Measurements from ENCODE around the gene MYOM3.

MYOM3 gene

DNA sequence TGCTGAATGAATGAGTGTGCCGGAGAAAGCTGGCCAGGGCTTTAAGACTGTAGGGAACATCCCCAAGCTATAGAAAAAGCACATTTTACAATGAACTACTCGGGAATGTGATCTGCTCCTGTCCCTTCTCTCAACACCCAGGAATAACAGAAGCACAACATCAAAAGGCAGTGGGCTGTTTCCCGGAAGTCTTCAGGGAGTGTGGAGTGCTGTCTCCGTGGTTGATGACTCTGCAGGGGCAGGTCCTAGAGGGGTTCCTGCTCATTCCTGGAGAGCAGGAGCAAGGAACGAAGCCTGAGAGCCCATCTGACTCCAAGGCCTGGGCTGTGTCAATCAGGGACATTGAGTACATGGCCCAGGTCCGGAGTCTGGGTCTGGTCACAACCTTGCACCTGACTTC, 35.9 kb upstream of the MYOM3 start:
- H3K27ac Mint-ChIP-seq (ENCODE audit: low read depth) = no peak overlapping the region
- H3K9me3 Mint-ChIP-seq = no peaks in the 10 kb centered on the region
- peaks cover 64% of the 10 kb centered on the region for H3K27me3 Mint-ChIP-seq
- ATAC-seq (replicated peaks; ENCODE audit: extremely low read depth, poor library complexity, severe bottlenecking) (no peak), DNase-seq (ENCODE audit: low spot score in 2 of 2) (no peak)
- H3K36me3 Mint-ChIP-seq (ENCODE audit: insufficient read depth) = no peaks in the 10 kb centered on the region
- H3K4me3 Mint-ChIP-seq = no peak overlapping the region
- peaks cover 7% of the 10 kb centered on the region for H3K4me1 Mint-ChIP-seq

DNA sequence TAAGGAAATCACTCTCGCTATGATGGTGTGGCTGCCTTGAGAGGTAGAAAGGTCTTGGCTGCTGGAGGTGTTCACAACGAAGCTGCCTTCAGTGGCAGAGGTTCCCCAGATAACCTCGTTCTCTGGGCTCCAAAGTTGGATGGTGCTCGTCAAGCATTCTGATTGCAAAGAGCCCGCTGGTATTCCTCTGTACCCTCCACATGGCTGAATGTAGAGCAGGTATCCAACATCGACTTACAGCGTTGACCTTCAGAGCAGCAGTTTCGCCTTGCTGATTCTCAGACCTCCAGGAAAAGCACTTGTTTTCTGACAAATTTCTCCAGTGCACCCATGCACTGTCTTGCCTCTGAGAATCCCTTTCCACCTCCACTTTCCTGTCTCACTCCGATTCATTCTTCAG, 35.3 kb upstream of the MYOM3 start:
- H3K9me3 Mint-ChIP-seq = no peaks in the 10 kb centered on the region
- peak overlapping the region; percentile 63 for H3K27ac Mint-ChIP-seq (ENCODE audit: low read depth)
- H3K4me1 Mint-ChIP-seq = peaks cover 7% of the 10 kb centered on the region
- no peak for ATAC-seq (replicated peaks; ENCODE audit: extremely low read depth, poor library complexity, severe bottlenecking)
- H3K4me3 Mint-ChIP-seq = no peak overlapping the region
- no peak for DNase-seq (ENCODE audit: low spot score in 2 of 2)
- peaks cover 71% of the 10 kb centered on the region for H3K27me3 Mint-ChIP-seq
- no peaks in the 10 kb centered on the region for H3K36me3 Mint-ChIP-seq (ENCODE audit: insufficient read depth)

DNA sequence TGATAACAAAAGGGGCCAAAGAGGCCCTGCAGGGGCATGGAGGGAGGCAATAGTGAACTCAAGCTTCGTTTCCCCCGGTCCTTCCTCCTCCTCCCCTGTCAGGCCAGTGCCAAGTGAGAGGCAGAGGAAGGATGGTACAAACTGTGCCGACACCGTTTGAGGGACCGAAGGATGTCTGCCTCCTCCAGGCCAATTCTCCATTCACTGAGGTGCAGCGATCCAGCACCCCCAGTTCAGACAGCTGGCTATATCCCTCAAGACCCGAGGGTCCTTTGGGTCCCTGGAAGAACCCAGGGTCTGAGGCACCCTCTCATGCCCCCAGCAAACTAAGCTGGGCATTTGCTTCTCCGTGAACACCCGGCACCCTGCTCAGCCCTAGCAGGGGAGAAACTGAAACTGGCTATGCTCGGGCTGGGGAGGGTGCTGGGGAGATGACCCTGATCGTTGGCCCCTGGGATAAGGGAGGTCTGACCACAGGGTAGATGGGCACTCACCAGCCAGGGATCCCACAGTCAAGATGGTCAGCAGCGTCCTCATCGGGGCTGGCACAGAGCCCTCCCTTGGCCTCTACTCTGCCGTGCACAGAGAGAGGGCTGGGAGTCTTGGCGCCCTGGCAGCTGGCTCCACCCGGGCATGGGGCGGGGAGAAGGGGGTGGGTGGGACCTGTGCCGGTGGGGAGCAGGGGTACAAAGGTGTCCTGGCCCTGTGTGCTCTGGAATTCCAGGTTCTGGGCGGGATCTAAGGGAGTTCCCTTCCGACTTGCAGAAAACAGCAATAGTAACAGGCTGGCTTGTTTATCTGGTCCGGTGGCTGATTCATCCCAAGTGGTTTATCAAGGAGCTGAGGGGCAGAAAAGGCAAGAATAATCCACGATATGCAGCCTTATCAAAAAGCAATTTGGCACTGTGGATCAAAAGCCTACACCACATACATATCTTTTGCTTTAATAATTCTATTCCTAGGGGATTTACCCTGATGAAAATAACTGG, 30.9 kb upstream of the MYOM3 start, which contains the start of gene IL22RA1:
IL22RA1 (minus strand) TSS at position 595 of the 989 bp plus-strand sequence; CDS start at position 537, 58 bp downstream.
- DNase-seq (ENCODE audit: low spot score in 2 of 2) (no peak), ATAC-seq (replicated peaks; ENCODE audit: extremely low read depth, poor library complexity, severe bottlenecking) (no peak)
- H3K36me3 Mint-ChIP-seq (ENCODE audit: insufficient read depth) = no peaks in the 10 kb centered on the region
- H3K27ac Mint-ChIP-seq (ENCODE audit: low read depth) = no peak within 1 kb of the TSS
- no peak within 1 kb of the TSS for H3K4me3 Mint-ChIP-seq
- H3K4me1 Mint-ChIP-seq = peaks cover 6% of the 10 kb centered on the region
- H3K9me3 Mint-ChIP-seq = no peaks in the 10 kb centered on the region
- H3K27me3 Mint-ChIP-seq = peaks cover 65% of the 10 kb centered on the region

DNA sequence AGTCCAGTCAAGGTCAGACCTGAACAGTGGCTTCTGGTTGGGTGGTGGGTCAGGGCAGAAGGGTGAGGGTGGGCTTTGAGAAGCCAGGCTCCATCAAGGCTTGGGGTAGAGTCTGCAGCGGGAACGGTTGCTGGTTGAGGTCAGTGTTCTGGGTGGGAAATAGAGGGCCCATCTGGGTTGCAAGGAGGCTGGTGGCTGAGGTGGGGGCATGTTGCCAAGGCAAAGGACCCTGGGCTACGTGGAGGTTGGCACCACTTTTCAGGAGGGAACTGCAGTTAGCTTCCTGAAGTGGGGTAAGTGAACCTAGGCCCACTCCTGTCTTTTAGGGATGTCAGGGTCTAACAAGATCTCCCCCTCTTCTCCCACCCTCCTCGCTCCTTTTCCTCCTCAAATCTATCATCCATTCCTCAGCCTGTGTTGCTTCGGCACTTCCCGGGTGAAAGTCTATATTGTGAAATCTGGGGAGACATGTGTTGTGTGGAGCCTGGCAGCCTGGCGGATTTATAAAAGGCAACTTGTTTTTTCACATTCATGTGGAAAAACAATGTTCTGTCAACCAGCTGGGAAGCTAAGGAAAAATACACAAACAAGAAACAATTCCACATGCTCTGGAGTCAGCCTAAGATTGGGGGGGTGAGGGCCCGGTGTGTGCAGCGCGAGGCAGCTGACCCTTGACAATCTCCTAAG, 29.5 kb upstream of the MYOM3 start:
- H3K36me3 Mint-ChIP-seq (ENCODE audit: insufficient read depth) = no peaks in the 10 kb centered on the region

DNA sequence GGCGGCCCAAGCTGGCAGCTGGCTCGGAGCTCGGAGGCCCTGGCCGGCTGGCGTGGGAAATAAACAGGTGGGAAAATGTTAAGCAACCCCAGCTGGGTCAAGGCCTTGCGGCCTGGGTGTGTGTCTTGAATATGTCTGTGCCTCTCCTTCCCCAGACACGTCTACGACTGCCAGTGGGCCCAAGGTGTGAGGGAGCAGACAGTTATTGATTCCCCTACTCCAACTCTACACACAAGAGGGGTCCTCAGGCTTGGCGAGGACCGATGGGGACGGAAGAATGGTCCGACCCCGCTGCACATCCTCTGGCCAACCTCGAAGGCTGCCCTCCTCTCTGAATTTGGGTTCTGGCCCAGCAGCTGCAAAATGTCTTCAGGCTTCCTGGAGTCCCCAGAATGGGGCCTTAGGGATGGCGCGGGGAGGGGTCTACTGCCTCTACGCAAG, 28.8 kb upstream of the MYOM3 start:
- no peak for DNase-seq (ENCODE audit: low spot score in 2 of 2)
- H3K36me3 Mint-ChIP-seq (ENCODE audit: insufficient read depth) = no peaks in the 10 kb centered on the region
- H3K9me3 Mint-ChIP-seq = no peaks in the 10 kb centered on the region
- no peak overlapping the region for H3K27ac Mint-ChIP-seq (ENCODE audit: low read depth)
- H3K4me3 Mint-ChIP-seq = no peak overlapping the region
- ATAC-seq (replicated peaks; ENCODE audit: extremely low read depth, poor library complexity, severe bottlenecking) = no peak
- peaks cover 46% of the 10 kb centered on the region for H3K27me3 Mint-ChIP-seq
- peaks cover 6% of the 10 kb centered on the region for H3K4me1 Mint-ChIP-seq

More for the DNA sequence above, 29.5 kb upstream of the MYOM3 start:
- peaks cover 53% of the 10 kb centered on the region for H3K27me3 Mint-ChIP-seq
- H3K4me1 Mint-ChIP-seq = peaks cover 6% of the 10 kb centered on the region
- no peaks in the 10 kb centered on the region for H3K9me3 Mint-ChIP-seq
- no peak overlapping the region for H3K4me3 Mint-ChIP-seq
- no peak for ATAC-seq (replicated peaks; ENCODE audit: extremely low read depth, poor library complexity, severe bottlenecking)
- DNase-seq (ENCODE audit: low spot score in 2 of 2) = no peak
- no peak overlapping the region for H3K27ac Mint-ChIP-seq (ENCODE audit: low read depth)

DNA sequence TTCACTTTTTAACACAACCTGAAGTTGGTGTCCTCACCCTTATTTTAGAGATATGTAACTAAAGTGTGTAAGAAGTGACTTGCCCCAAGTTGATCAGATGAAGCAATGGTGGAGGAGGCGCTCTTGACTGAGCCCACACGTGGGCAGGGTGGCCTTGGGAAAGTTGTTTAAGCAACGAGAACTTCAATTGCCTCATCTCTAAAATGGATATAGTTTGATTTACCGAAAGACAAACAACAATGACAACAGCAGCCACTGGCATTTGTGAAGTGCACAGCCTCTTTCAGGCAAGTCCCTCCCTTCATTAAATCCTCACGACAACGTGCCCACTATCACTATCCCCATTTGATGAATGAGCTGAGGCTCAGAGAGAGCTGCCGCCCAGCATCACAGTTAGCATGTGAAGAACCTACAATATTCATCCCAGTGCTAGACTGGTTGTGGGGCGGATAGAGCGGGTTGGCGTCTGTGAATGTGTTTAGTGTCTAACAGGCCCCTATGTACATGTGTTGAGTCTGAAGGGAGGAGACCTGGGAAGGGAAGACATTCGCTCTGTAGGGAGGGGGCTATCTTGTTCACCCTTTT, 28.0 kb upstream of the MYOM3 start:
- Mint-ChIP-seq H3K27me3 (peaks cover 44% of the 10 kb centered on the region), H3K4me1 (peaks cover 6% of the 10 kb centered on the region), H3K9me3 (no peaks in the 10 kb centered on the region), H3K4me3 (no peak overlapping the region), H3K27ac (ENCODE audit: low read depth) (no peak overlapping the region), H3K36me3 (ENCODE audit: insufficient read depth) (no peaks in the 10 kb centered on the region)
- ATAC-seq (replicated peaks; ENCODE audit: extremely low read depth, poor library complexity, severe bottlenecking) = no peak
- DNase-seq (ENCODE audit: low spot score in 2 of 2) = no peak

DNA sequence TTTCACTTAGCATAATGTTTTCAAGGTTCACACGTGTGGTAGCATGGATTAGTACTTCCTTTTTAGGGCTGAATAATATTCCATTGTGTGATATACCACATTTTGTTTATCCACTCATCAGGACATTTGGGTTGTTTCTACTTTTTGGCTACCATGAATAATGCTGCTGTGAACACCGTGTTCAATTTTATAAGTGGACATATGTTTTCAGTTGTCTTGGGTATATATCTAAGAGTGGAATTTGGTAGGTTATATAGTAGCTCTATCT, 27.2 kb upstream of the MYOM3 start:
- no peak for DNase-seq (ENCODE audit: low spot score in 2 of 2)
- Mint-ChIP-seq H3K4me3 (no peak overlapping the region), H3K27ac (ENCODE audit: low read depth) (no peak overlapping the region), H3K27me3 (peaks cover 36% of the 10 kb centered on the region), H3K4me1 (peaks cover 6% of the 10 kb centered on the region), H3K9me3 (no peaks in the 10 kb centered on the region), H3K36me3 (ENCODE audit: insufficient read depth) (no peaks in the 10 kb centered on the region)
- no peak for ATAC-seq (replicated peaks; ENCODE audit: extremely low read depth, poor library complexity, severe bottlenecking)

DNA sequence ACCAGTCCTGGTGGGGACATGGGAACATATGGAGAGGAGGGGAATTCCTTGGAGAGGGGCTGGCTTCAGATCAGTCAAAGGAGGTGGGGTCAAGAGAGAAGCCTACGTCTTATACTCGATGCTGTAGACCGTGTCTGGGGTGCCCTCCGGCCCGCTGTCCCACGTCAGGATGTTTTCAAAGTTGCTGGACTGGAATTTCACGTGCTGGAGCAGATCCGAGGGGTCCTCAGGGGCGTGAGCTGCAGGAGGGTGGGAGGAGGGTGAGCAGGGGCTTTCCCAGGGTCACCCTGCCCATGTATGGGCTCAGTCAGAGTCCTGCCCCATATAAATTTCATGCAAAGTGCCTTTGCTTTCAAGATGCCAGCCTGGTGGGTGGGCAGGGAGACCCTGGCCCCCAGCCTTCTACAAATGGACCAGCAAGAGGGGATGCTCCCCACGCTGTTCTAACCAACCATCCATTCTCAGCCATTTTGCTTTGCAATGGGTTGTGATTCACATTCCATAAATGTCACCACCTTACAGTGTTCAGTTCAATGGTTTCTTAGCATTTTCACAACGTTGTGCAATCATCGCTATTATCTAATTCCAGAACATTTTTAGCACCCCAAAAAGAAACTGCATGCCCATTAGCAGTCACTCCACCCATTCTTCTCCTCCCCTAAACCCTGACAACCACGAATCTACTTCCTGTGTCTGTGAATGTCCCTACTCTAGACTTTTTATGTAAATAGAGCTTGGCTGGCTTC, 26.7 kb upstream of the MYOM3 start:
- ATAC-seq (replicated peaks; ENCODE audit: extremely low read depth, poor library complexity, severe bottlenecking) (peak; percentile 46), DNase-seq (ENCODE audit: low spot score in 2 of 2) (no peak)
- Mint-ChIP-seq H3K4me1 (peaks cover 6% of the 10 kb centered on the region), H3K27ac (ENCODE audit: low read depth) (no peak overlapping the region), H3K4me3 (no peak overlapping the region), H3K36me3 (ENCODE audit: insufficient read depth) (no peaks in the 10 kb centered on the region), H3K27me3 (peaks cover 31% of the 10 kb centered on the region), H3K9me3 (no peaks in the 10 kb centered on the region)

DNA sequence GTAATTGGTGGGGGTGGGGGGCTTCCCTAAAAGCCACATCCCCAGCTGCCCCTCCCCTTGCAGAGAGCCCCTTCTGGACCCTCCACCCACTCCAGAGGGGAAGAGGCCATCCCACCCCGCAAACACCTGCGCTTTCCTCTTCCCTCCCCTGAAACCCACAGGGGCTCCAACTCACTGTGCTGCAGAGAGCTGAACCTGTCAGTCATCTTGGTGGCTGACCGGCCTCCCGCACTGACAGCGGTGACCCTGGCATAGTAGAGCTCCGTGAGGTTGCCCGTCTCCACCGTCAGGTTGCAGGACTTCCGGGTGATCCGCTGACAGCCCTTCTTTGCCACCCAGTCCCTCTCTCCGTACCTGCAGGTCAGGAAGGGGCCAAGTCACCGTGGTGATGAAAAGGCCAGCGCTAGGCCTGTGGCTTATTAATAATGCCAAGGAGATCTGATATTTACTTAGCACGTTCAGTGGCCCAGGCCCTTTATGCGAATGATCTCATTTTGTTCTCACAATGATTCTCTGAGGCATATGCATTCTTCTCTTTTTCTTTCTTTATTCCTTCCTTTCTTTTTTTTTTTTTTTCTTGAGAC, 25.1 kb upstream of the MYOM3 start:
- Mint-ChIP-seq H3K4me3 (no peak overlapping the region), H3K27ac (ENCODE audit: low read depth) (no peak overlapping the region), H3K36me3 (ENCODE audit: insufficient read depth) (no peaks in the 10 kb centered on the region), H3K4me1 (peaks cover 6% of the 10 kb centered on the region), H3K27me3 (peaks cover 21% of the 10 kb centered on the region), H3K9me3 (no peaks in the 10 kb centered on the region)
- no peak for DNase-seq (ENCODE audit: low spot score in 2 of 2)
- no peak for ATAC-seq (replicated peaks; ENCODE audit: extremely low read depth, poor library complexity, severe bottlenecking)

DNA sequence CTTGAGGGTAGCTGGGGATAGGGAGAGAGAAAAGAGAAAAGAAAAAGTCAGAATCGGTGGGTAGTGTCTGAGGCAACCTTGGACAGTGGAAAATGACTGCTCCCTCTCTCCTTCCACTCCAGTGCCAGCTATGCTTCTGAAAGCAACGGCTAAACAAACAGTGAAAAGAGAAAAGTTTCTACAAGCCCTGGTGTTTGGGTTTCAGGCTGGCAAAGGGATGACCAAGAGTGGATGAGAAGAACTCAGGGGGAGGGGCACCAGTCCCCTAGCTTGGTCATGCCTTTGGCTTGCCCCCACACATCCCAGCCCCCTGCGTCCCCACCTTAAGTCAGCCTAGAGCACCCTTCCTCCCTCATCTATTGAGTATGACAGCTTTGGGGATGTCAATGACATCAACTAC, 22.4 kb upstream of the MYOM3 start:
- ATAC-seq (replicated peaks; ENCODE audit: extremely low read depth, poor library complexity, severe bottlenecking) = no peak
- Mint-ChIP-seq H3K27me3 (no peaks in the 10 kb centered on the region), H3K9me3 (no peaks in the 10 kb centered on the region), H3K27ac (ENCODE audit: low read depth) (no peak overlapping the region), H3K36me3 (ENCODE audit: insufficient read depth) (no peaks in the 10 kb centered on the region), H3K4me3 (no peak overlapping the region), H3K4me1 (peaks cover 6% of the 10 kb centered on the region)
- no peak for DNase-seq (ENCODE audit: low spot score in 2 of 2)

DNA sequence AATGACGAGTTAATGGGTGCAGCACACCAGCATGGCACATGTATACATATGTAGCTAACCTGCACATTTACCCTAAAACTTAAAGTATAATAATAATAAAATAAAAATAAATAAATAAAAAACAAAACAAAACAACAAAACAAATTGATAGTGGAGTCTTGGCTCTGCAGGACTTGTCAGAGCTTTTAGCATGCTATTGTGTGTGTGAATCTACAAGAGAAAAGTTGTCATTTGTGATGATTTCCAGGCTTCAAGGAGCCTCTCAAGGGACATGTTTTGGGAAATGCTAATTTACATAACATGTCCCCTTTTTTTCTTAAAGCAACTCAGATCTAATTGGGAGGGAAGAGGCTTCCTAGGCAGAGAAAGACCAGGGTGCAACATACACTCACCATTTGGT, 21.9 kb upstream of the MYOM3 start:
- ATAC-seq (replicated peaks; ENCODE audit: extremely low read depth, poor library complexity, severe bottlenecking) (no peak), DNase-seq (ENCODE audit: low spot score in 2 of 2) (no peak)
- no peaks in the 10 kb centered on the region for H3K36me3 Mint-ChIP-seq (ENCODE audit: insufficient read depth)
- no peaks in the 10 kb centered on the region for H3K9me3 Mint-ChIP-seq
- no peak overlapping the region for H3K27ac Mint-ChIP-seq (ENCODE audit: low read depth)
- H3K27me3 Mint-ChIP-seq = no peaks in the 10 kb centered on the region
- H3K4me3 Mint-ChIP-seq = no peak overlapping the region
- peaks cover 2% of the 10 kb centered on the region for H3K4me1 Mint-ChIP-seq

DNA sequence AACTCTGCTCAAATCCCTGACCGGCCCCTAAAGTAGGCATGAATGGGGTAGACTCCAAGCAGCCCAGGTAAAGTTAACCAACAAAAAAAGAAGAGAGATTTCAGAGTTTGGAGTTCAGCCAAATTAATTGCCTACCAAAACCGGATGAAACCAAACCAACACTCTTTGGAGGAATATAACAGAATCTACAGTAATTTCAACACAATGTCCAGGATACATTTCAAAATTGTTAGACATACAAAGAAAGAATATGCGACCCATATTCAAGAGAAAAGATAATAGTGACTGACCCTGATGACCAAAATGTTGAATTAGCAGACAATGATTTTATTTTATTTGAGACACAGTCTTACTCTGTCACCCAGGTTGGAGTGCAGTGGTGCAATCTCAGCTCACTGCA, 18.4 kb upstream of the MYOM3 start:
- no peaks in the 10 kb centered on the region for H3K27me3 Mint-ChIP-seq
- H3K4me1 Mint-ChIP-seq = no peaks in the 10 kb centered on the region

More for the DNA sequence above, 18.4 kb upstream of the MYOM3 start:
- Mint-ChIP-seq H3K36me3 (ENCODE audit: insufficient read depth) (no peaks in the 10 kb centered on the region), H3K9me3 (no peaks in the 10 kb centered on the region), H3K4me3 (no peak overlapping the region), H3K27ac (ENCODE audit: low read depth) (no peak overlapping the region)
- DNase-seq (ENCODE audit: low spot score in 2 of 2) (no peak), ATAC-seq (replicated peaks; ENCODE audit: extremely low read depth, poor library complexity, severe bottlenecking) (no peak)

Measured in central memory CD8-positive, alpha-beta T cell (primary cell).